GM19238 (cell line): ENCODE measurements around the gene DUT.

Experiments used
- DNase-seq: peaks from one replicate; pipeline ENCODE4 v3.0.0; 2011; ENCODE audit warnings: low spot score; ENCODE audit not compliant: insufficient read length

The DUT gene

GRCh38 chr15:48370460-48370859 lies 39.2 kb downstream of the DUT start:
- no peak for DNase-seq

GRCh38 chr15:48371550-48371949 lies 40.3 kb downstream of the DUT start:
- DNase-seq = no peak

DNA sequence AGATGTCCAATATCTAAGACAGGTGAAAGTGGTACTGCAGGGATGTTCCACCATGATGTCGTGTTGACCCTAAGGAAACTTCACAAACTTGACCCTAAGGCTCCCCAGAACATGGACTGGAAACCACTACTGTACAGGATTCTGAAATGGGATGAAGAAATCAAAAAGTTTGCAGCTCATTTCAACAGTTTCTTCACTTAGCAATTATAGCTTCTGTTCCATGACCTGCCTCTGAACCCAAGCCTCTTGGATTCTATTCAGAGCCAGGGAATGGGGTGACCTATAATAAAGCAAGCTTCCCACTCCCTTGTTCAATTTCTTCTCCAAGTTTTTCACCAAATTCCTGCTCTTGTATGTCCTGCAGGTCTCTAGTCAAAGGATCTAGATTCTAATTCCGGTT lies 40.7 kb downstream of the DUT start:
- DNase-seq = no peak

GRCh38 chr15:48373821-48374451 lies 42.7 kb downstream of the DUT start:
- DNase-seq = no peak

- DNase-seq = no peak
Measured at GRCh38 chr15:48374472-48374871, 43.2 kb downstream of the DUT start.

DNA sequence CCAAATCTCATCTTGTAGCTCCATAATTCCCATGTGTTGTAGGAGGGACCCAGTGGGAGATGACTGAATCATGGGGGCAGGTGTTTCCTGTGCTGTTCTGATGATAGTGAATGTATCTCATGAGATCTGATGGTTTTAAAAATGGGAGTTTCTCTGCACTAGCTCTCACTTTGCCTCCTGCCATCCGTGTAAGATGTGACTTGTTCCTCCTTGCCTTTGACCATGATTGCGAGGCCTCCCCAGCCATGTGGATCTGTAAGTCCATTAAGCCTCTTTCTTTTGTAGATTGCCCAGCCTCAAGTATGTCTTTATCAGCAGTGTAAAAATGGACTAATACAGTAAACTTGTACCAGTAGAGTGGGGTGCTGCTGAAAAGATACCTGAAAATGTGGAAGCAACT lies 44.5 kb downstream of the DUT start:
- DNase-seq = no peak

DNA sequence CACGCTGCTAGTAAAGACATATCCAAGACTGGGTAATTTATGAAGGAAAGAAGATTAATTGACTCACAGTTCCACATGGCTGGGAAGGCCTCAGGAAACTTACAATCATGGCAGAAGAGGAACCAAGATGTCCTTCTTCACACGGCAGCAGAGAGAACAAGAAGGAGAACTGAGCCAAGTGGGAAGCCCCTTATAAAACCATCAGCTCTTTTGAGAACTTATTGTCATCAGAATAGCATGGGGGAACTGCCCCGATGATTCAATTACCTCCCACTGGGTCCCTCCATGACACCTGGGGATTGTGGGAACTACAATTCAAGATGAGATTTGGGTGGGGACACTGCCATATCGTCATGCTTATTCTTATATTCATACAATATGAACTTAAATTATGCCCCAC lies 49.0 kb downstream of the DUT start:
- no peak for DNase-seq

GRCh38 chr15:48381861-48382260 lies 50.6 kb downstream of the DUT start:
- no peak for DNase-seq

DNA sequence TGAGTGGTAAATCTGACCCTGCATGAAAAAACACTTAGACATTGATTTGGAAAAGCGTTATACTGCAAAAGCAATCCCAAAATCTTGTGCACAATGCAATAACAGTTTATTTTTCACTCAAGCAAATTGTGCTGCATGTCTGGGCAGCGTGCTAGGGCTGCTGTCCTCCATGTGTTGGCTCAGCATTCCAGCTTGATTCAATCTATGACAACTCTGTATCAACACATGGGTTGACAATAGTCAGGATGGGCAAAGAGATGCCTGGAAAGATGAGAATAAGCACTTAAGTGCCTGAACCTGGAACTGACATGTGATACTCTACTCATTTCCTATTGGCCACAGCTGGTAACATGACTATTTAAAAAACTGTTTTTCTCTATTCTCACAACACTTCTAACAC lies 51.8 kb downstream of the DUT start:
- DNase-seq = no peak

- no peak for DNase-seq
Measured at GRCh38 chr15:48384616-48385015, 53.4 kb downstream of the DUT start.

DNA sequence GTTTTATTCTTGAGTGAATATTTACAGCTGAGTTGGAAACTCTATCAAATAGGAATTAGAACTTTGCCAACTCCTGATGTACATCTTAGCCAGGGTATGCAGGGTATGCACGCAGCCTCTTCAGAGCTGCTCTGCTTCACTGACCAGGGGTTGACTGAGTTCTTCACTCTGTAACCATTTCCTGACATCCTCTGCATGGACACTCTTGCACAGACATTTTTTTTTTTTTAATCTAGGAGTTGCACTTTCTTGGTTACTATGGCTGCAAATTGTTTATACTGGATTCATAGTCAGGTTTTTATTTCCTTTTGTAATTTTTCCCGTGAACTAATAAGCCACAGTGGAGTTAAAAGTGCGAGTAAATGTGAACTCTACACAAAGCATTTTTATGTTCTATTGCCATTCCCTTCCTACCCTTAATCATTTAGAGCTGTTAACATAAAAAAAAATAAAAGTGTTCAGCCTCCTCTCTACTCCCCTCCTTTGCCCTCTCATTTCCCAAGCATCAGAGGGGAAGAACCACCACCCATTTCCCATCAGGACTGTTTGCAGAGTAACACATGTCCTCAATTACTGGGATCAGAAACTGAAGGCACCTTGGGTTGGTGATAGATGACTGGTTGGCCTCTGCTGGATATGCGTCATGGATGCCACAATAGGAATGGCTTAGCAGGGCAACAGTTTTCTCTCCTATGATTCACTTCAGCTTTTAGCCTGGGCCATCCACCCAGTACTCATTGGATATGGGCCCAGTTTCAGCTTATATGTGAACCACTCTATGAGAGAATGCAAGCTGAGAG lies 54.0 kb downstream of the DUT start:
- DNase-seq = no peak

DNA sequence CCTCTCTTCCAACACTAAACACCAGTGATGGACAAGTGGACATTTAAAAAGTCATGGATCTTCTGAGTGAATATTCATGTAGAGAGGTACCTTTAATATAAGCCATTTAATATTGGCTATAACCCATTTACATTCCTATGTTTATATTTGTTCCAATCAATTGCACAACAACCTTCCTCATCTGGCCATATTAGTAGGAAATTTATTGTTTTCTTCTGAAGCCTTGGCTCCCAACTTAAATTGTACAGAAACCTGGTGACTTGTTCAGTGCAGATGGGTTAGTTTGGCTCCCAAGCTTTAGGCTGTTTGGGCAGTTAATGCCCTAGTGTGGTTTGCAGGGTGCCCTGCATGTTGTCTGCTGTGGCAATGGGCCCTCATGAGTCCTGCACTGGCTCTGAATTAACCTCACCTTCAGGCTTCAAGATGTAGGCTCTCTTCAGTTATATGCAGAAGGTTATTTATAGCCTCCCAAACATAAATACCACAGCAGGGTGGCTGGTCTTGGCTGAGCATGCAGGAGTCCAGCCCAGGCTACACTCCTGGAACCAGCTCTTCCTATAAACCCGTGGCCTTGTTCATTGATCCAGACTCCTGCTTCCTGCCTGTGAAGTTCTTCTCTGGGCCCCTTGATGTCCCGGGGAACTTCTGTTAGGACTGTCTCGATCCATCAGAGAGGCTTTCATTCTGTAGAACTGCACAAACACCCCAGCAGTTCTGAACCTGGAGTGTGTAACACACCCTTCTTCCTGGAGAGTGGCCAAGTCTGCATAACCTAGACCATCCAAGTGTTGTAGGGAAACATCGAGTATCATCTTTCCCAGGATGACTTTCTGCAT lies 57.0 kb downstream of the DUT start:
- no peak for DNase-seq

- DNase-seq = no peak
Measured at GRCh38 chr15:48388910-48389309, 57.7 kb downstream of the DUT start.

GRCh38 chr15:48389691-48390143 lies 58.5 kb downstream of the DUT start:
- no peak for DNase-seq

DNA sequence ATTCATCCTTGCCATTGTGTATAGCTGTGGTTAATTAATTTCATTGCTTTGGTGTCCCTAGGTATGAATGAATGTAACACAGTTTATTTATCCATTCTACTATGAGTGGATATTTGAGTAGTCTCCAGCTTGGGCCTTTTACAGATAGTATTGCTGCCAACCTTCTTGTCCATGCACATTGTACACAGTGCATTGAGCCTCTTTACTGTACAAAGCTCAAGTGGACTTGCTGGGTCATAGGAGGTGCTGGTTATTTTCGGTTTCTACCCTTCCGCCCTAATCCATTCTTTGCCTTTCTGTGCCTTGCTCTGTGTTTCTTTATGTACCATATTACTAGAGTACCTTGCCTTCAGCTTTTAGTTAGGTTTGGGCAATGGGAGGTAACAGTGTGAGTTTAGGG lies 60.7 kb downstream of the DUT start:
- DNase-seq = no peak

DNA sequence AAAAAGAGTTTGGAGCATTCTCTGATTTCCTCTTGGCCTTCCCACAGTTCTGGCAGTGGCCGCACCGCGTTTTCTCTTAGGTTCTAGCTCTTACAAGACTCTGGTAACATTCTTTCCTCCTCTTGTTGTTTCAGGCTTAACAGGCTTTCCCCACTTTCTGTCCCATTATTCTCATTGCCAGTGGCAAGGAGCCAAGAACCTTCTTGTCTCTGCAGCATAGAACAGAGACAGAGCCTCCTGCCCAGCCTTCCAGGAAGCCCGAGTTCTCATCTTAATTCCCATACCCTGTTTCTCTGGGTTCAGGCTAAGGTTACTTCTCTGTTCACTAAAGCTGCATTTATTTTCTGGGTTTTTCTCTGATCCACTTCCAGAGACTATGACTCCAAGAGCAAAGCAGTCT lies 61.1 kb downstream of the DUT start:
- DNase-seq = no peak
